GM23338 (cell line): ENCODE results near the gene RAB3A. TPM values are rescaled to one million over a fixed set of nuclear protein-coding genes. Genes with fewer than 3 reads are reported as not detected.

Experiments used
- ATAC-seq: fragments of 200-7000 bp; cut with Tn5 transposase; 3 replicates; pipeline ENCODE4 v1.9.1; 2020
- DNase-seq: peaks from one replicate; pipeline ENCODE4 v3.0.0-alpha.2; 2015; ENCODE audit warnings: low spot score
- H2AFZ ChIP-seq: fragments of 200-600 bp; sonication (generic); 2 replicates; pipeline ENCODE4 v1.8.0; 2016; ENCODE audit warnings: antibody characterized with exemption, mild to moderate bottlenecking, moderate library complexity
- H3F3A ChIP-seq: fragments of 200-600 bp; sonication (generic); replicated peaks from 2 replicates; pipeline ENCODE4 v1.8.0; 2017; ENCODE audit warnings: antibody characterized with exemption, mixed run types, low read depth
- H3K27ac ChIP-seq: fragments of 200-600 bp; sonication (generic); 2 replicates; pipeline ENCODE4 v1.6.1; 2016; ENCODE audit warnings: low read depth
- H3K27me3 ChIP-seq: fragments of 200-600 bp; sonication (generic); 2 replicates; pipeline ENCODE4 v1.8.0; 2016; ENCODE audit warnings: mild to moderate bottlenecking, mixed run types, moderate library complexity; ENCODE audit not compliant: insufficient read depth
- H3K36me3 ChIP-seq: fragments of 200-600 bp; sonication (generic); 2 replicates; pipeline ENCODE4 v1.8.0; 2016; ENCODE audit warnings: mild to moderate bottlenecking; ENCODE audit not compliant: insufficient read depth
- H3K4me1 ChIP-seq: fragments of 200-600 bp; sonication (generic); 2 replicates; pipeline ENCODE4 v1.8.0; 2016; ENCODE audit warnings: mild to moderate bottlenecking, moderate library complexity; ENCODE audit not compliant: insufficient read depth
- H3K4me2 ChIP-seq: fragments of 200-600 bp; sonication (generic); 2 replicates; pipeline ENCODE4 v1.7.1; 2017; ENCODE audit warnings: mixed run types
- H3K4me3 ChIP-seq: fragments of 200-600 bp; sonication (generic); 2 replicates; pipeline ENCODE4 v1.6.1; 2016; ENCODE audit warnings: mixed run types
- H3K79me2 ChIP-seq: fragments of 200-600 bp; sonication (generic); replicated peaks from 2 replicates; pipeline ENCODE4 v1.8.0; 2017; ENCODE audit warnings: mild to moderate bottlenecking; ENCODE audit not compliant: insufficient read depth
- H3K9me2 ChIP-seq: fragments of 200-600 bp; sonication (generic); 2 replicates; pipeline ENCODE4 v1.8.0; 2017; ENCODE audit not compliant: insufficient read depth
- H4K20me1 ChIP-seq: fragments of 200-600 bp; sonication (generic); replicated peaks from 2 replicates; pipeline ENCODE4 v1.8.0; 2017; ENCODE audit warnings: mild to moderate bottlenecking; ENCODE audit not compliant: insufficient read depth
- H3K27ac Mint-ChIP-seq: 2 replicates; pipeline ENCODE4 v1.8.0; 2020; ENCODE audit warnings: inconsistent platforms, mild to moderate bottlenecking, moderate library complexity, mixed read lengths
- H3K27me3 Mint-ChIP-seq: 3 replicates; pipeline ENCODE4 v1.8.0; 2022; ENCODE audit warnings: low read depth, mild to moderate bottlenecking, moderate library complexity, mixed read lengths, inconsistent platforms; ENCODE audit not compliant: insufficient read depth, poor library complexity
- H3K36me3 Mint-ChIP-seq: 3 replicates; pipeline ENCODE4 v1.8.0; 2021; ENCODE audit warnings: low read depth, mild to moderate bottlenecking, inconsistent platforms, moderate library complexity, mixed read lengths
- H3K4me1 Mint-ChIP-seq: 3 replicates; pipeline ENCODE4 v1.8.0; 2020; ENCODE audit warnings: mild to moderate bottlenecking, inconsistent platforms, mixed read lengths
- H3K4me3 Mint-ChIP-seq: 3 replicates; pipeline ENCODE4 v1.8.0; 2021; ENCODE audit warnings: moderate library complexity, mild to moderate bottlenecking, inconsistent platforms, mixed read lengths
- H3K9me3 Mint-ChIP-seq: 3 replicates; pipeline ENCODE4 v1.8.0; 2020; ENCODE audit warnings: moderate library complexity, mild to moderate bottlenecking, inconsistent platforms, mixed read lengths
- CREB1 ChIP-seq: fragments of 250-450 bp; sonication (Bioruptor Pico); IDR thresholded peaks from 2 replicates; pipeline ENCODE4 v1.5.0; 2020; ENCODE audit warnings: low read depth, mild to moderate bottlenecking, moderate library complexity
- EZH2phosphoT487 ChIP-seq: fragments of 200-600 bp; sonication (generic); IDR thresholded peaks from one replicate; pipeline ENCODE4 v1.8.1; 2018; ENCODE audit warnings: antibody characterized with exemption; ENCODE audit not compliant: unreplicated experiment
- NANOG ChIP-seq: IDR thresholded peaks from 2 replicates; pipeline ENCODE4 v1.6.1; 2016; ENCODE audit warnings: antibody characterized with exemption, borderline replicate concordance
- POLR2AphosphoS5 ChIP-seq: IDR thresholded peaks from 2 replicates; pipeline ENCODE4 v1.6.1; 2016; ENCODE audit warnings: antibody characterized with exemption, low read depth
- STAT1 ChIP-seq: IDR thresholded peaks from one replicate; pipeline ENCODE4 v1.6.1; 2016; ENCODE audit warnings: antibody characterized with exemption; ENCODE audit not compliant: unreplicated experiment
- ZNF114 ChIP-seq: fragments of 250-450 bp; sonication (Bioruptor Pico); IDR thresholded peaks from 2 replicates; pipeline ENCODE4 v1.5.0; 2020; ENCODE audit warnings: mild to moderate bottlenecking, moderate library complexity
- ZNF331 ChIP-seq: fragments of 250-450 bp; sonication (Bioruptor Pico); IDR thresholded peaks from 2 replicates; pipeline ENCODE4 v1.5.0; 2020; ENCODE audit warnings: low read depth, mild to moderate bottlenecking, moderate library complexity
- polyA plus RNA-seq: library from polyadenylated mRNA; unstranded; fragments of >200 nt; fragmentation: Nextera tagmentation; extraction: Ambion mirVana; gene quantifications from 2 replicates; pipeline ENCODE4 v1.2.1, GENCODE V29; 2016
- total RNA-seq: library from RNA; depleted of rRNA; stranded (reverse); fragments of >200 nt; shearing (Covaris generic); gene quantifications from 2 replicates; pipeline ENCODE4 v1.2.3, GENCODE V29; 2014
- TF ChIP-seq, protein P1 (sequence below): fragments of 250-450 bp; sonication (Bioruptor Pico); IDR thresholded peaks from 2 replicates; pipeline ENCODE4 v1.5.0; 2020; ENCODE audit warnings: mild to moderate bottlenecking, moderate library complexity

Gene RAB3A
- total and polyA plus RNA-seq, 2 experiments from 2014 or later, result 9.7 to 20.3 TPM

DNA sequence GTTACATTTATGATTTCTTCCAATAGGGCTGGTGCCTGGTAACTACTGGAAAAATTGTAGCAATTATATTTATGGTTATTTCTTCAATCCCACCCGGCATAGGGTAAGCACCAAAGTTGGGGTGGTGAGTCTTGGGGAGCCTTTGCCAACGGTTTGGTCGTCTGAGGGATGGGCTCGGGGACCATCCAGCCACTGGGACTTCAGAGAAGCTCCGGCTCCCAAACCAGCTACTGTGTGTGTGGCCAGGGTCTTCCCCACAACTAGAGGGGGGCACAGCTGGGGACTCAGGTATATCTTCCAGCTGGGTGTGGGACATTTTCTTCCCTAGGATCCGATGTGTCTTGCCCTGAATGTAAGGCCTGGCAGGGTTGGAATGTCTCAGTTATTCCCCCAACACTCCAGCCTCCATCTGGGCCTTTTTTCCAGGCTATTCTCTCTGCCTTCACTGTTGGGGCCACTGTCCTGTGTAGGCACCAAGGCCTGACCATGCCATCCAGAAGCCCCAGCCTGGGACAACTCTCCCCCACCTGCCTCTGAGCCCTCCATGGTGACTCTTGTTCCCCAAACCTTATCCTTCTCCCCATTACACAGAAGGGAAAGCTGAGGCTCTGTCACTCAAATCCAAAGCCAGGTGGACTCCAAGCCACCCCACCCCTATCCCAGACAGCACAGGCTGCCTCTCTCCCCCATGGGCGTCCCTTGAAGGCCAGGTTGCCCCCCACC lies 31.4 kb downstream of the RAB3A start (continued):
- TF ChIP-seq, protein P1, sequence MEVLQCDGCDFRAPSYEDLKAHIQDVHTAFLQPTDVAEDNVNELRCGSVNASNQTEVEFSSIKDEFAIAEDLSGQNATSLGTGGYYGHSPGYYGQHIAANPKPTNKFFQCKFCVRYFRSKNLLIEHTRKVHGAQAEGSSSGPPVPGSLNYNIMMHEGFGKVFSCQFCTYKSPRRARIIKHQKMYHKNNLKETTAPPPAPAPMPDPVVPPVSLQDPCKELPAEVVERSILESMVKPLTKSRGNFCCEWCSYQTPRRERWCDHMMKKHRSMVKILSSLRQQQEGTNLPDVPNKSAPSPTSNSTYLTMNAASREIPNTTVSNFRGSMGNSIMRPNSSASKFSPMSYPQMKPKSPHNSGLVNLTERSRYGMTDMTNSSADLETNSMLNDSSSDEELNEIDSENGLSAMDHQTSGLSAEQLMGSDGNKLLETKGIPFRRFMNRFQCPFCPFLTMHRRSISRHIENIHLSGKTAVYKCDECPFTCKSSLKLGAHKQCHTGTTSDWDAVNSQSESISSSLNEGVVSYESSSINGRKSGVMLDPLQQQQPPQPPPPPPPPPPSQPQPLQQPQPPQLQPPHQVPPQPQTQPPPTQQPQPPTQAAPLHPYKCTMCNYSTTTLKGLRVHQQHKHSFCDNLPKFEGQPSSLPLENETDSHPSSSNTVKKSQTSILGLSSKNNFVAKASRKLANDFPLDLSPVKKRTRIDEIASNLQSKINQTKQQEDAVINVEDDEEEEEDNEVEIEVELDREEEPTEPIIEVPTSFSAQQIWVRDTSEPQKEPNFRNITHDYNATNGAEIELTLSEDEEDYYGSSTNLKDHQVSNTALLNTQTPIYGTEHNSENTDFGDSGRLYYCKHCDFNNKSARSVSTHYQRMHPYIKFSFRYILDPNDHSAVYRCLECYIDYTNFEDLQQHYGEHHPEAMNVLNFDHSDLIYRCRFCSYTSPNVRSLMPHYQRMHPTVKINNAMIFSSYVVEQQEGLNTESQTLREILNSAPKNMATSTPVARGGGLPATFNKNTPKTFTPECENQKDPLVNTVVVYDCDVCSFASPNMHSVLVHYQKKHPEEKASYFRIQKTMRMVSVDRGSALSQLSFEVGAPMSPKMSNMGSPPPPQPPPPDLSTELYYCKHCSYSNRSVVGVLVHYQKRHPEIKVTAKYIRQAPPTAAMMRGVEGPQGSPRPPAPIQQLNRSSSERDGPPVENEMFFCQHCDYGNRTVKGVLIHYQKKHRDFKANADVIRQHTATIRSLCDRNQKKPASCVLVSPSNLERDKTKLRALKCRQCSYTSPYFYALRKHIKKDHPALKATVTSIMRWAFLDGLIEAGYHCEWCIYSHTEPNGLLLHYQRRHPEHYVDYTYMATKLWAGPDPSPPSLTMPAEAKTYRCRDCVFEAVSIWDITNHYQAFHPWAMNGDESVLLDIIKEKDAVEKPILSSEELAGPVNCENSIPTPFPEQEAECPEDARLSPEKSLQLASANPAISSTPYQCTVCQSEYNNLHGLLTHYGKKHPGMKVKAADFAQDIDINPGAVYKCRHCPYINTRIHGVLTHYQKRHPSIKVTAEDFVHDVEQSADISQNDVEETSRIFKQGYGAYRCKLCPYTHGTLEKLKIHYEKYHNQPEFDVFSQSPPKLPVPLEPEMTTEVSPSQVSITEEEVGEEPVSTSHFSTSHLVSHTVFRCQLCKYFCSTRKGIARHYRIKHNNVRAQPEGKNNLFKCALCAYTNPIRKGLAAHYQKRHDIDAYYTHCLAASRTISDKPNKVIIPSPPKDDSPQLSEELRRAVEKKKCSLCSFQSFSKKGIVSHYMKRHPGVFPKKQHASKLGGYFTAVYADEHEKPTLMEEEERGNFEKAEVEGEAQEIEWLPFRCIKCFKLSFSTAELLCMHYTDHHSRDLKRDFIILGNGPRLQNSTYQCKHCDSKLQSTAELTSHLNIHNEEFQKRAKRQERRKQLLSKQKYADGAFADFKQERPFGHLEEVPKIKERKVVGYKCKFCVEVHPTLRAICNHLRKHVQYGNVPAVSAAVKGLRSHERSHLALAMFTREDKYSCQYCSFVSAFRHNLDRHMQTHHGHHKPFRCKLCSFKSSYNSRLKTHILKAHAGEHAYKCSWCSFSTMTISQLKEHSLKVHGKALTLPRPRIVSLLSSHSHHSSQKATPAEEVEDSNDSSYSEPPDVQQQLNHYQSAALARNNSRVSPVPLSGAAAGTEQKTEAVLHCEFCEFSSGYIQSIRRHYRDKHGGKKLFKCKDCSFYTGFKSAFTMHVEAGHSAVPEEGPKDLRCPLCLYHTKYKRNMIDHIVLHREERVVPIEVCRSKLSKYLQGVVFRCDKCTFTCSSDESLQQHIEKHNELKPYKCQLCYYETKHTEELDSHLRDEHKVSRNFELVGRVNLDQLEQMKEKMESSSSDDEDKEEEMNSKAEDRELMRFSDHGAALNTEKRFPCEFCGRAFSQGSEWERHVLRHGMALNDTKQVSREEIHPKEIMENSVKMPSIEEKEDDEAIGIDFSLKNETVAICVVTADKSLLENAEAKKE, result no peak
- TF ChIP-seq EZH2phosphoT487 (no peak), POLR2AphosphoS5 (no peak), STAT1 (no peak), ZNF114 (CRISPR knock-in tag) (no peak), CREB1 (CRISPR knock-in tag) (no peak), ZNF331 (no peak)

DNA sequence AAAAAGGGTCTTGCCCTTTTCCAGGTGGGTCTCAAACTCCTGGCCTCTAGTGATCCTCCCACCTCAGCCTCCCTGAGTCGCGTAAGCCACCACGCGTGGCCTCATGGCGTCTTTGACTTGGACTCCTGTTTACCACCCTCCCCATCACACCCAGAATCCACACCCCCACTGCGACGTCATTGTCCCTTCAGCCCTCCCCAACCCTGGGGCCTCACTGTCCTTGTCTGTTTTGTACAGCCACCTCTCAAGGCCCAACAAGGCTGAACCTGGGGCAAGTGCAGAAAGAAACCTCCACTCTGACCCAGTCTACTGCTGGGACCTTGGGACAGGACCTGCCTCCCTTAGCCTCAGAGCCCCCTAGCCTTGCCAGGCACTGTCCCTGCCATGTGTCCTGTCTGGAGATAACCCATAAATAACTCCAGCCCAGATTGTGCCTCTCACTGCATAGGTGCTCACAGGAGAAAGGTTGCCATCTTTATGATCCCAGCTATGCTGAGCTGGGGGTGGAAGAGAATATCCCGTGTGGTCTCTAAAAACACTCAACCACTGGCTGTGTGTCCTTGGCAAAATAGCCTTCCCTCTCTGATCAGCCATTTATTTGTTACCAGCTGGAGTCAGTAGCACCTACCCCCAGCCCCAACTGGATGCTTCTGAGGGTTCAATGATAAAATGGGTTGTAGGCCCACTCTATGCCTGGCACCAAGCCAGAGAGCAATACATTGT lies 32.1 kb downstream of the RAB3A start:
- Histone ChIP-seq H3K4me3 (no peak overlapping the region), H3K9me2 (no peaks in the 10 kb centered on the region), H2AFZ (no peak overlapping the region), H3K27ac (no peak overlapping the region), H3F3A (peaks cover 13% of the 10 kb centered on the region), H4K20me1 (no peaks in the 10 kb centered on the region), H3K4me2 (no peak overlapping the region), H3K27me3 (peaks cover 12% of the 10 kb centered on the region), H3K36me3 (no peaks in the 10 kb centered on the region; the same call in 1 of the 2 replicates), H3K4me1 (peaks cover 4% of the 10 kb centered on the region), H3K79me2 (no peaks in the 10 kb centered on the region)
- Mint-ChIP-seq H3K9me3 (no peaks in the 10 kb centered on the region), H3K27me3 (peaks cover 22% of the 10 kb centered on the region), H3K4me3 (no peak overlapping the region), H3K36me3 (peaks cover 26% of the 10 kb centered on the region), H3K4me1 (peaks cover 6% of the 10 kb centered on the region), H3K27ac (no peak overlapping the region)
- DNase-seq (no peak), ATAC-seq (no peak)
- no peak for TF ChIP-seq NANOG
